Activated T-cell treated with anti-CD3 and anti-CD28 coated beads, Interleukin-2, amount 50 U/mL, for 4 hours (primary cell): ENCODE results near the gene PIGO. TPM values are rescaled to one million over a fixed set of nuclear protein-coding genes. Genes with fewer than 3 reads are reported as not detected.

ENCODE experiments used
- ATAC-seq, 2 donors: fragments of 200-7000 bp; cut with Tn5 transposase; one replicate each; pipeline ENCODE4 v1.10.0; 2021
- DNase-seq: peaks from one replicate; pipeline ENCODE4 v3.0.0-alpha.2; 2020
- H3K27me3 Mint-ChIP-seq: one replicate; pipeline ENCODE4 v1.8.0; 2021; ENCODE audit warnings: low read depth, mixed read lengths
- H3K36me3 Mint-ChIP-seq: one replicate; pipeline ENCODE4 v1.8.0; 2022; ENCODE audit warnings: mixed read lengths; ENCODE audit not compliant: insufficient read depth
- H3K4me1 Mint-ChIP-seq: one replicate; pipeline ENCODE4 v1.8.0; 2021; ENCODE audit warnings: low read depth, mixed read lengths
- H3K4me3 Mint-ChIP-seq: one replicate; pipeline ENCODE4 v1.8.0; 2021; ENCODE audit warnings: mild to moderate bottlenecking, moderate library complexity, mixed read lengths
- H3K9me3 Mint-ChIP-seq: one replicate; pipeline ENCODE4 v1.8.0; 2021; ENCODE audit warnings: mixed read lengths
- total RNA-seq, 3 donors: library from RNA; stranded (reverse); gene quantifications; one replicate each; pipeline ENCODE4 v1.2.1, GENCODE V29; 2021

Gene PIGO
- total RNA-seq, 3 donors from 2014 or later, result 29.0 to 29.7 (median 29.1) TPM

DNA sequence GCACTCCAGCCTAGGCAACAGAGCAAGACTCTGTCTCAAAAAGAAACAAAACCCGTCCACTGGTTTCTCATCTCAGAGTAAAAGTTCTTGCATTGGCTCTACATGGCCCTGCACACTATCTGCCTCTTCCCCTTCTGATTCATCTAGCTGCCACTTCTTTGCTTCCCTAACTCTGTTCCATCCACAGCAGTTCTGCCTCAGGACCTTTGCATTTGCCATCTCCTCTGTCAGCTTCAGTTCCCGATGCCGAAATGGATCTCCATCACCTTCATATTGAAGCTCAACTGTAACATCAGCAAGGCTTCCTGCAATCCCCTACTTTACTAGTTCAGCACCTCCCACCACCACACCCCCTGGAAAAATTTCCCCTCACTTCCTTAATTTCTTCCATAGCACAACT, 1.2 kb upstream of the PIGO start:
- H3K4me1 Mint-ChIP-seq, result peaks cover 42% of the 10 kb centered on the region
- H3K4me3 Mint-ChIP-seq, result peak overlapping the region; percentile 62
- ATAC-seq, result no peak
- peaks cover 26% of the 10 kb centered on the region for H3K36me3 Mint-ChIP-seq
- DNase-seq, result no peak
- H3K9me3 Mint-ChIP-seq, result no peaks in the 10 kb centered on the region
- no peaks in the 10 kb centered on the region for H3K27me3 Mint-ChIP-seq

DNA sequence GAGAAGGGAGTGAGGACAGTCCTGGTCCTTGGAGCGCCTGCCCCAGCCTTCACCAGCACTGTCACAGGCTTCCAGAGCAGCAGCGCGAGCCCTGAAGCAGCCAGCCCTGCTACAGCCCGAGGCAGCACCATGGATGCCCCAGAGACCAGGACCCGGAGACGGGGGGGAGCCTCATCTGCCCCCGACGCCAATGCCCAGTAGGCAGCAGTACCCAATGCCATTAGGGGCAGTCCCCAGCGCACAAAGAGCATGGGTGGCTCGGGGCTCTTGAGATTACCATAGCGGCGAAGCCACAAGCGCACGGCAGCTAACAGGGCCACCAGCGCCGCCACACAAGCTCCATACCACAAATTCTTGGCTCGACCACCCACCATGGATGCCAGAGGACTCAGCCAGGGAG, 4.9 kb downstream of the PIGO start:
- H3K27me3 Mint-ChIP-seq, result no peaks in the 10 kb centered on the region
- no peak for DNase-seq
- H3K4me3 Mint-ChIP-seq, result no peak overlapping the region
- H3K9me3 Mint-ChIP-seq, result no peaks in the 10 kb centered on the region
- peaks cover 17% of the 10 kb centered on the region for H3K4me1 Mint-ChIP-seq
- H3K36me3 Mint-ChIP-seq, result peaks cover 28% of the 10 kb centered on the region
- no peak for ATAC-seq

DNA sequence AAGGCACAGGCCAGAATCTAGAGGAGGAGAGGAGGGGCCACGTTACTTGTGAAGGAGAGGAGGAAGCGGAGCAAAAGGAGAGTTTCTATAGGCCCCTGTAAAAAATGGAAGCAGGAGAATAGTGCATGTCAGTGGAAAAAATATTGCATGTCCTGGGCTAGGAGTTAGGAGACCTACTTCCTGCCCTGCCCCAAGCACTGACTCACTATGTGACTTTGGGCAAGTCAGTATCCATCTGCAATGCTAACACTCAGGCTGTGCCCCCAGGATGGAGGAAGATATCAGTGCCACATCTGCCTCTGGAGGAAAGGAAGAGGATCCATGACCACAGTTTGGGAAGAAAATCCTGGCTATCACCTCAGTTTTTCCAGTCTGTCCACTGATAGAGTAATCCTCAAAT, 7.0 kb downstream of the PIGO start:
- ATAC-seq, result no peak
- H3K4me1 Mint-ChIP-seq, result peaks cover under 1% of the 10 kb centered on the region
- no peaks in the 10 kb centered on the region for H3K9me3 Mint-ChIP-seq
- DNase-seq, result no peak
- peaks cover 31% of the 10 kb centered on the region for H3K36me3 Mint-ChIP-seq
- H3K27me3 Mint-ChIP-seq, result no peaks in the 10 kb centered on the region
- H3K4me3 Mint-ChIP-seq, result no peak overlapping the region

DNA sequence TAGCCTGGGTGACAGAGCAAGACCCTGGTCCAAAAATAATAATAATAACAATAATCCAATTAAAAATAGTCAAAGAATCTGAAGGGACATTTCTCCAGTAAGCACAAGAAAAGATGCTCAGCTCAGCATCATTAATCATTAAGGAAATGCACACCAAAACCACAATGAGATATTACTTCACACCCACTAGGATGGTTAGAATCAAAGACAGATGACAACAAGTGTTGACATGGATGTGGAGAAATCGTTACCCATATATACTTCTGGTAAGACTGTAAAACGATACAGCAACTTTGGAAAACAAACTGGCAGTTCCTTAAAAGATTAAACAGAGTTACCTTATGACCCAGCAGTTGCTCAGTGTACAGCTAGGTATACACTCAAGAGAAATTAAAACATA, 11.3 kb downstream of the PIGO start:
- Mint-ChIP-seq H3K27me3 (no peaks in the 10 kb centered on the region), H3K9me3 (no peaks in the 10 kb centered on the region), H3K36me3 (peaks cover 21% of the 10 kb centered on the region), H3K4me3 (no peak overlapping the region), H3K4me1 (peaks cover under 1% of the 10 kb centered on the region)
- no peak for DNase-seq
- no peak for ATAC-seq

DNA sequence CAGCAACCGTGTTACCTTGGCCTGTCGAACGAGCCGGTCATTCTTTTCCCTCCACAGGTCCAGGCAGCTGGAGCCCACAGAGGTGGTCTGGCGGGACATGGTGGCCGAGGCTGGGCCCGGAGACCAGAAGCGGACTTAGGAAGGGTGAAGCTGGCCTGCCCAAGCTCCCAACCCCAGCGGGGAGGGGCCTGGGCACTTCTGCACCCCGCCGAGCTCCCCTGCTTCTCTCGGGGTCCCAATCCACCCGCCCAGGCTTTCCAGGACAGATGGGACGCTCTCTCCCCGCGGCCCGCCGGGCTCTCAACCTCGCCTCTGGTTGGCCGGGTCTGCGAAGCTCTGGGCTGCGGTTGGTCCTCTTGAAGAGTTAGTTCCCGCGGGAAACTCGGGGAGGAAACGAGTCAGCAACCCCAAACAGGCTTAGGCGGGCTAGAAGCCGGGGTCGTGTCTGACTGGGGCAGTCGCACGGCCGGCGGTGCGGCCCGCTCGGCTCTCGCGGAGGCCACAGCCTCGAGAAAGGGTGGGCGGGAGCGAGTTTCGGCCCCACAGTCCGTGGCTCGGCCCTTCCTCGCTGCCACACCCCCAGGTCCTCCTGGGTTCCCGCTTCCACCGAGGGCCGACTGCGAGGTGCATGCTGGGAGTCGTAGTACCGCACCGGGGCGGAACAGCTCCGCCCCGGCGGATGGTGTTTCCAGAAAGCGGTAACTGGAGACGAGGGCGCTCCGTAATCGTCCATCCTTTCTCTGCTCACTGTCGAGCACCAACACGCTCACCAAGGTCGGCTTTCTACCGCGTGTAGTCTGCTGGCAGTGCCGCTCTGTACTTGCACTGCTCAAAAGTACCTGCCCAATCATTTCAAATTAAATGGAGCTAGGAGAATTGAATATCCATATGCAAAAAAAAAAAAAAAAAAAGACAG, 16.7 kb downstream of the PIGO start, which contains the start of gene FANCG:
FANCG (minus strand) TSS at position 517 of the 916 bp plus-strand sequence; CDS start at position 99, 418 bp downstream.
- H3K9me3 Mint-ChIP-seq, result no peaks in the 10 kb centered on the region
- no peaks in the 10 kb centered on the region for H3K27me3 Mint-ChIP-seq
- peaks cover 5% of the 10 kb centered on the region for H3K36me3 Mint-ChIP-seq
- peak; percentile 94 to 95 for ATAC-seq
- H3K4me1 Mint-ChIP-seq, result peaks cover 15% of the 10 kb centered on the region
- peak within 1 kb of the TSS; percentile 91 for H3K4me3 Mint-ChIP-seq
- DNase-seq, result peak; percentile 70

DNA sequence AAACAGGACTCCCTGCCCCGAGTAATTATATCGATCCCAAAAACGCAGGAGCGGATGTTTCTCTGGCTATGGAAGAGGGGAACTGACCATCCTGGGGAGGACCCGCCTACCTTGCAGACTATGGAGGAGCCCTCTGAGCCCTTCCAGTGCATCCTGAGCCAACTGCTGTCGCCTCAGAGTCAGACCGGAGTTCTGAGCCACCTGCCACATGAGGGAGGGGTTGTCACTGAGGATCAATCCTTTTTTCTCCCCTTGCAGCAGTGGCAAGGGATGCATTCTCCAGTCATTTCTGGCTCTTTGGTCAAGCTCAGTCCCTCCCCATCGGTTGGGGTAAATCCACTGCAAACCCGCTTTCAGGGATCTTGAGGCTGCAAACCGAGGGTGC, 17.4 kb downstream of the PIGO start:
- Mint-ChIP-seq H3K4me1 (peaks cover 15% of the 10 kb centered on the region), H3K36me3 (peaks cover 10% of the 10 kb centered on the region), H3K27me3 (no peaks in the 10 kb centered on the region), H3K4me3 (peak overlapping the region; percentile 91), H3K9me3 (no peaks in the 10 kb centered on the region)
- ATAC-seq (no peak), DNase-seq (no peak)

DNA sequence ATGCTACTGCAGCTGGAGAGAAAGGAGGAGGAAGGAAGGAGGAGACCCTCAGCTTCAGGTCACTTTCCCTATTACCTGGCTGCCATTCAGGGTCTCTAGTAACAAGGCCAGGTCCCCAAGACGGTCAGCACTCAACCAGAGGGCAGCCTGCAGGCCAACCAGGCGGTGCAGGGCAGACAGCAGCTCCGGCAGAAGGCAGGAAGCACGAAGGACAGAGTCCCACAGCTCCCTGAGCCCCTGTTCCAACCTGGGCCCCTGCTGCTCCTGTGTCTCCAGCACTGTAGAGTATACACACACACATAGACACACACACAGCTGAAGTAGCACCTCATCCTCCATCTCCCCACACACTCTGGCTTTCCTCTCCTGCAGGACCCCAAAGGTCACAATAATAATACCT, 18.3 kb downstream of the PIGO start:
- H3K27me3 Mint-ChIP-seq, result no peaks in the 10 kb centered on the region
- H3K9me3 Mint-ChIP-seq, result no peaks in the 10 kb centered on the region
- H3K36me3 Mint-ChIP-seq, result peaks cover 16% of the 10 kb centered on the region
- no peak for DNase-seq
- H3K4me1 Mint-ChIP-seq, result peaks cover 24% of the 10 kb centered on the region
- no peak for ATAC-seq
- H3K4me3 Mint-ChIP-seq, result peak overlapping the region; percentile 91

DNA sequence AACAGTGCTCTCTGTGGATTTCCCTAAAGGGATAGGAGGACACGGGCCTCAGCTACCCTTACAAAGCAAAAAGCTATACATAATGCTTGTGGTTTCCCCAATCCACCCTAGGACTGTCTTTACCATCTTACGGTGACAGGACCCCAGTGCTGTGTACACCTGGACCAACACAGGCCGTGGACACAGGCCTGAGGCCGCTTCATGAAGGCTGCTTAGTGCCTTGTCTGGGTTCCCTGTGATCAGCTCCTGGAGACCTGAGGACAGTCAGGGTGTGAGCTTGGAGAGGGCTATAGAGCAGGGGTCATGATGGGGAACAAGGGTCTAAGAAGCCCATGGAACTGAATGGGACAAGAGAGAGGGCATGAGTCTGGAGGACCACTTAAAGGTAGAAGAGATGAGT, 19.5 kb downstream of the PIGO start:
- Mint-ChIP-seq H3K36me3 (peaks cover 16% of the 10 kb centered on the region), H3K27me3 (no peaks in the 10 kb centered on the region), H3K4me1 (peaks cover 28% of the 10 kb centered on the region), H3K9me3 (no peaks in the 10 kb centered on the region), H3K4me3 (no peak overlapping the region)
- ATAC-seq (no peak), DNase-seq (no peak)

DNA sequence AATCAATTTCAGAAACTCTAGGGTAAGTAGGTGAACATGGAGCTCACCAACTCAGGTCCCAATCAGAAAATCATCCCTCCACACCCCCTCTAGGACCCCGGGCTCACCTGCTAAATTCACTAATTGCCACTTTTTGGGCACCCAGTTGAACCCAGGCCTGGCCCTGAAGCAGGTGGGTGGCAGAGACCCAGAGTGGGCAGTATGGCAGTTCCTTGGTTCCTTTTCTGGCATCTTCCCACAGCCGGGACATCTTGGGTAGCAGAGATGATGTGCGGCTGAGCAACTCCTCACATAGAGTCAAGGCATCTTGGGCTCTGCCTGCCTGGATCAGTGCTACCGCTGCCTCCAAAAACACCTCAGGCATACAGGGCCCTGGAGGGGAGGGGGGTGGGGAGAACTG, 21.0 kb downstream of the PIGO start:
- DNase-seq (no peak), ATAC-seq (no peak)
- H3K36me3 Mint-ChIP-seq, result peaks cover 26% of the 10 kb centered on the region
- H3K27me3 Mint-ChIP-seq, result no peaks in the 10 kb centered on the region
- H3K4me1 Mint-ChIP-seq, result peaks cover 35% of the 10 kb centered on the region
- no peak overlapping the region for H3K4me3 Mint-ChIP-seq
- no peaks in the 10 kb centered on the region for H3K9me3 Mint-ChIP-seq

DNA sequence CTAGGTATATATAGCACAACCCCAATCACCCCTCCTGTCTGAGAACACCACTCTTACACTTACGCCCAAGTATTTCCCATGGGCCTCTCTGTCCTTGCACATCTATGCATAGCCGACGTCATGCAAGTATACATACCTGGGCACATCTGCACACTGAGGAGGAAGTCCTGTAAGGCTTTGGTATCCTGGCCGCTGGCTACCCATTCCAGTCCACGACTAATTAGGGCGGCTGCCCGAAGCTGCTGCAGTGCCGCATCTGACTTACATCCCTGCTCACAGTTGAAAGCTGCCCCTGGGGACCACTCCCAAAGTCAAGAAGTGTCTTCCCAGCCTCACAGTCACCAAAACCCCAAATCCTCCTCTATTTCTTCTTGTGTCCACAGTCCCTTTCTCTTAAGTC, 21.6 kb downstream of the PIGO start:
- ATAC-seq, result no peak
- H3K36me3 Mint-ChIP-seq, result peaks cover 29% of the 10 kb centered on the region
- H3K9me3 Mint-ChIP-seq, result no peaks in the 10 kb centered on the region
- H3K4me3 Mint-ChIP-seq, result no peak overlapping the region
- H3K4me1 Mint-ChIP-seq, result peaks cover 38% of the 10 kb centered on the region
- no peaks in the 10 kb centered on the region for H3K27me3 Mint-ChIP-seq
- DNase-seq, result no peak

DNA sequence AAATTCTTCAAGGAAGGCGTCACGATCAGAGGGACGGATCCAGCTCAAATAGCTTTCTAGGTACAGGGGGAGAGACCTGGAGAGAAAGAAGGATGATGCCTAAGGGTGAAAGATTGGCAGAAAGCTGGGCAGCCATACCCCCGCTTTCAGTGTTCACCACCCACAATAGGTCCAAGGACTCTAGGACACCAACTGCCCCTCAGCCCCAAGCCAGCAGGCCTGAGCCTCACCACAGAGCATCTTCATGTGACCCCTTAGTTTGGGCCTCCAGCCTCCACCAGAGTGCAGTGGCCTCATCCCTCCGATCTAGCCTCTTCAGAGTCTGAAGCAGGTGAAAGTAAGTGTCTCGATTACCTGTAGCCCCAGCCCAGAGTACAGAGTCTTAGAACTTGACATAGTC, 22.2 kb downstream of the PIGO start:
- Mint-ChIP-seq H3K4me3 (no peak overlapping the region), H3K9me3 (no peaks in the 10 kb centered on the region), H3K36me3 (peaks cover 34% of the 10 kb centered on the region), H3K4me1 (peaks cover 41% of the 10 kb centered on the region), H3K27me3 (no peaks in the 10 kb centered on the region)
- DNase-seq (no peak), ATAC-seq (no peak)

DNA sequence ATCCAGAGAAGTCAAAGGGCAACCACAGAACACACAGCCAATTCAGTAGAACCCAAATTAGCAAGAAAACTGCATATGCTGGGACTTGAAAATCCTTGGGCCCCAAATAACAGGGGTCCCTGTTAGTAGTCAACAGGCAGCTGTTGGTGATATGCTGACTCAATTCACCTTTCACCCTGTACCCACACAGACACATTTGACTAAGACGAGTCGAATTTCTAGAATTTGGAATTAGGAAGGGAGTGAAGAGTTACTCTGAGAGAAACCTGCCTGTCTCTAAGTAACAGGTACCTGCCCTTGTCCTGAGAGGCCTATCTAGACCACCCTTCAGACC, 23.1 kb downstream of the PIGO start:
- H3K36me3 Mint-ChIP-seq, result peaks cover 42% of the 10 kb centered on the region
- H3K4me3 Mint-ChIP-seq, result peak overlapping the region; percentile 94
- H3K4me1 Mint-ChIP-seq, result peaks cover 42% of the 10 kb centered on the region
- H3K9me3 Mint-ChIP-seq, result no peaks in the 10 kb centered on the region
- DNase-seq, result no peak
- ATAC-seq, result no peak
- H3K27me3 Mint-ChIP-seq, result no peaks in the 10 kb centered on the region

DNA sequence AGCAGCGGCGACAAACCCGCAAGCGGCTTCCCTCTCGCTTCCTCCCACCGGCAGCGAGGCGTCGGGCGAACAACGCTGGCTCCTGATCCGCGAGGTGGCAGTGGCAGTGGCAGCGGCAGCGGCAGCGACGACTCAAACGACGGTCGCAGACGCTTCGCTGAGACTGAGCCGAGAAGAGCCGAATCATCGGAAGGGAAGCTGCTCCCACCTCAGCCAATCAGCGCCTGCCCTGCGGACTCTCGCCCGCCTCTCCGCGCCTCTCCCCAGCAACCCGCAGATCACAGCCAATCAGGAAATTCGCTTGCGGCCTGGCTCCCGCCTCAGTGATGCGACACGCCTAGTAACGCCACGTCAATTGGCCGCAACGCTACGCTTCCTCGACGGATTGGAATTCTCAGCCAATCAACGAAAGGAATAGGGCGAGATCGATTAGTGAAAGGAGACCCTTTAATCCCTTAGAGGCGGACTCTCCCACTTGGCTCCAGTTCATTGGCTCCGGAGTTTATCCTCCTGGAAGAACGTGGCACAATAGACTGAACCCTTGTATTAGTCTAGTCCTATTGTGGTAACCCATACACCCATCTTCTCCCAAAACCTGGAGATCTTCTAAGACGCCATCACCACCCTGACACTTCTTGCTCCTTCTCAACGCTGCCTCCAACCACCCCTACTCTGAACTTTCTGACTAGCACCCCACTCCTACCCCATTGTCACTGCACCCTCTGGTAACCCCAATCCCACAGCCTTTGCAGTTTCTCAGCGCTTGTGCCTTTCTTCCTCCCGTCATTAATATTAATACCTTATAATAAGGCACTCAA, 23.7 kb downstream of the PIGO start, which contains the start of gene VCP:
VCP (minus strand) TSS at position 165 of the 818 bp plus-strand sequence. CDS start 272 bp downstream, outside the sequence.
- H3K27me3 Mint-ChIP-seq, result no peaks in the 10 kb centered on the region
- H3K9me3 Mint-ChIP-seq, result no peaks in the 10 kb centered on the region
- H3K4me1 Mint-ChIP-seq, result peaks cover 45% of the 10 kb centered on the region
- peaks cover 48% of the 10 kb centered on the region for H3K36me3 Mint-ChIP-seq
- ATAC-seq, result peak; percentile 89 to 91
- peak within 1 kb of the TSS; percentile 94 for H3K4me3 Mint-ChIP-seq
- DNase-seq, result peak; percentile 95

DNA sequence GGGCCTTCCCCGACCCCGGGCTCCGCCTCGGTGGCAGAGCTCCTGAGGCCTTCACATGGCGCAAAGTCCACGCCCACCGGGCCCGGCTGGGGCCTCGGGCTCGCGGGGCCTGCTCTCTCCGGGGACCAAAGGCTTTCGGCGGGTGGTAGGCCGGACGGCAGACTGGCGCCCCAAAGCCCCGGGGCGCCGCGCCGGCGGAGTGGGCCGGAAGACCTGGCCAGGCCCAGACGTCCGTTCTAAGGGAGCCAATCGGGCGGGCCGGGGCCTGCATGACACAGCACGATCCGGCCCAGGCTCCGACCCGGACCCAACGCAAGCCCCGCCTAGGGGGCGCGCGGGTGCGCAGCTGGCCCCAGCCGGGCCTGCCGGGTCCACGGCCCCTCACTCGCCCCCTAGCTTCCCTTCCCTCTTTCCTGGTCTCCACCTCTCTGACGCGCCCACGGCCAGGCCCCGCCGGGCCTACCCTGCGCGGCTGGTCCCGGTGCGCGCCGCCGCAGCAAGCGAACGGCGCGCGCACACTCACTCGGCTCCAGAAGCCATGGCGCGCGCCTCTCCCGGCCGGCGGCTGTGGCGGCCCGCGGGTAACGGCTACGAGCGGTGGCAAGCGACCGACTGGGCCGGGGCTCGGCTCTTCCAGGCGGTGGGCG, 24.5 kb downstream of the PIGO start:
- peak overlapping the region; percentile 94 for H3K4me3 Mint-ChIP-seq
- ATAC-seq, result peak; percentile 57 to 64
- H3K36me3 Mint-ChIP-seq, result peaks cover 55% of the 10 kb centered on the region
- peaks cover 52% of the 10 kb centered on the region for H3K4me1 Mint-ChIP-seq
- peak; percentile 59 for DNase-seq
- no peaks in the 10 kb centered on the region for H3K27me3 Mint-ChIP-seq
- no peaks in the 10 kb centered on the region for H3K9me3 Mint-ChIP-seq
